ENCODE results near the gene ZFP42. TPM values are rescaled to one million over a fixed set of nuclear protein-coding genes. Genes with fewer than 3 reads are reported as not detected.

The ZFP42 gene
- total RNA-seq, 4 donors from 2014 or later: not detected

DNA sequence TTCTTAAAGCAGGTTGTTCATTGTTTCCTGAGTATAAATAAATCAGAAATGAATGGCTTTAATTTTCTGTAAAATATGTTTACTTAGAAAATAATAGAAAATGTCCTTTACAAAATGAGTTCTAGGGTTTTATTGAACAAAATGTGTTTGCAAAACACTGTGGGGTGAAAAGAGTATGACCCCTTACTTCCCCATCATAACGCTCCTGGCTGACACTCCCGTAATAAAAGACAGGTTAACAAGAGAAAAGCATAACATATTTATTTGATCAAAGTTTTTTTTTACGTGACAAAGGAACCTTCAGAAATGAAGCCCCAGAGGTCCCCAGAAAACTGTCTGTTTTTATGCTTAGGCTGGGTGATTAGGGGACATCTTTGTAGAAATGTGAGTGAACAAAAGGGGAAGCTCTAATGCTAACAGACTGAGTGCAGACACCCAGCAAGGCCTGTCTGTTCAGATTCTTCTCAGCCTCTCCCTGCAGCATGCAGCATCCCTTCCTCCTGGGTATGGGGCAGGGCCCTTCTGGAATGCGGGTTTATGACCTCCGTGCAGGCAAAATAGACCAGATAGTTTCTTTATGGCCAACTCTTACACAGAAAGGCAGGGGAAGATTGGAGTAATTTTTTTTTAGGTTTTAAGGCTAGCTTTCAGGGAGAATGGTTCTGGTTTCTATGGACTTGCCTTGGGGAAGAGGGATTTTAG, 26.1 kb downstream of the ZFP42 start:
- H3K27me3 ChIP-seq: no peaks in the 10 kb centered on the region
- H3K9me3 ChIP-seq: no peaks in the 10 kb centered on the region
- no peaks in the 10 kb centered on the region for H3K4me1 ChIP-seq
- TF ChIP-seq POLR2A (IDR thresholded peaks at IDR 0.05): no peak
- TF ChIP-seq, protein P1, sequence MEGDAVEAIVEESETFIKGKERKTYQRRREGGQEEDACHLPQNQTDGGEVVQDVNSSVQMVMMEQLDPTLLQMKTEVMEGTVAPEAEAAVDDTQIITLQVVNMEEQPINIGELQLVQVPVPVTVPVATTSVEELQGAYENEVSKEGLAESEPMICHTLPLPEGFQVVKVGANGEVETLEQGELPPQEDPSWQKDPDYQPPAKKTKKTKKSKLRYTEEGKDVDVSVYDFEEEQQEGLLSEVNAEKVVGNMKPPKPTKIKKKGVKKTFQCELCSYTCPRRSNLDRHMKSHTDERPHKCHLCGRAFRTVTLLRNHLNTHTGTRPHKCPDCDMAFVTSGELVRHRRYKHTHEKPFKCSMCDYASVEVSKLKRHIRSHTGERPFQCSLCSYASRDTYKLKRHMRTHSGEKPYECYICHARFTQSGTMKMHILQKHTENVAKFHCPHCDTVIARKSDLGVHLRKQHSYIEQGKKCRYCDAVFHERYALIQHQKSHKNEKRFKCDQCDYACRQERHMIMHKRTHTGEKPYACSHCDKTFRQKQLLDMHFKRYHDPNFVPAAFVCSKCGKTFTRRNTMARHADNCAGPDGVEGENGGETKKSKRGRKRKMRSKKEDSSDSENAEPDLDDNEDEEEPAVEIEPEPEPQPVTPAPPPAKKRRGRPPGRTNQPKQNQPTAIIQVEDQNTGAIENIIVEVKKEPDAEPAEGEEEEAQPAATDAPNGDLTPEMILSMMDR (IDR thresholded peaks at IDR 0.05): no peak
- 48 to 58% methylated on average over 5 of the region's 5 CpGs for WGBS, 2 donors
- intact Hi-C loops (cut with DNase I): no loop called here
- peak overlapping the region in 1 of 4 donors; percentile 18 for H3K27ac ChIP-seq
- no peaks in the 10 kb centered on the region for H3K36me3 ChIP-seq
- H3K4me3 ChIP-seq: no peak overlapping the region
- DNase-seq: no peak

DNA sequence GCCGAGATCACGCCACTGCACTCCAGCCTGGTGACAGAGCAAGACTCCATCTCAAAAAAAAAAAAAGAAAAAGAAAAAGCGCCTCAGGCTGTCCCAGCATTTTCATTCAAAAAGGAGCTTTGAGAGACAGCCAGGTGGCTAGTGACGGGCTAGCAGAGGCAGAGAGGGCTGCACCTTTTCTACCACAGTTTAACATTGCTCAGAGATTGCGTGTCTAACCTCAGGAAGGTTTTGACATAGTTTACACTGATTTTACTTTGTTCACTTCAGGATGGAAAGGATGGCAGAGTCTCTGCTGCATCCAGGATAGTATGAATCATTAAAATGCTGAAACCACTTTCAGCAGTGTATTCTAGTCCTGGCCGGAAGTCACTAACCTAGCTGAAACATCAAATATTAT, 28.1 kb downstream of the ZFP42 start:
- DNase-seq: no peak
- H3K27me3 ChIP-seq: no peaks in the 10 kb centered on the region
- no peaks in the 10 kb centered on the region for H3K9me3 ChIP-seq
- TF ChIP-seq, protein P1 (IDR thresholded peaks at IDR 0.05): no peak
- TF ChIP-seq POLR2A (IDR thresholded peaks at IDR 0.05): no peak
- 49 to 69% methylated on average over 6 of the region's 6 CpGs for WGBS, 2 donors
- H3K27ac ChIP-seq: no peak overlapping the region
- intact Hi-C loops (cut with DNase I): no loop called here
- H3K4me3 ChIP-seq: no peak overlapping the region
- no peaks in the 10 kb centered on the region for H3K4me1 ChIP-seq
- no peaks in the 10 kb centered on the region for H3K36me3 ChIP-seq

DNA sequence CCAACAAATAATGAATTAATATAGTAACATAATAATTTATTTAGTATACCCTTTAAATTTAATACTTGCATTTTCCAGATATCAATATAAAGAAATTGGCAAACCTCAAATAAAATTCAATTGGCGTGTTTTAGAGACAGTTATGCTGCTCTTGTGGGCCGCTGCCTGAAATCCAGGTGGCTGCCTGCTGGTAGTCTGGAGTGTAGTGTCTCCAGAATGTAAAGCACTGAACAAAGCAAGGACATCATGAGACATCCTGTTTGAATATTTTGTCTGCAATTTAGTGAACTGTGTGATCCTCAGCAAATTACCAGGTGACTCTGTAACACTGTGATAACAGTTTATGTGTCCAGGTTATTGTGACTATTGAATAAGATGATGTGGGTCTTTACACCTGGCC, 29.9 kb downstream of the ZFP42 start:
- intact Hi-C loops (cut with DNase I): no loop called here
- WGBS, 2 donors: 74 to 92% methylated on average over 2 of the region's 2 CpGs
- Histone ChIP-seq H3K9me3 (no peaks in the 10 kb centered on the region), H3K27me3 (no peaks in the 10 kb centered on the region), H3K36me3 (no peaks in the 10 kb centered on the region), H3K27ac (no peak overlapping the region), H3K4me1 (no peaks in the 10 kb centered on the region), H3K4me3 (no peak overlapping the region)
- TF ChIP-seq, protein P1 (IDR thresholded peaks at IDR 0.05): no peak
- no peak for TF ChIP-seq POLR2A (IDR thresholded peaks at IDR 0.05)
- DNase-seq: no peak

DNA sequence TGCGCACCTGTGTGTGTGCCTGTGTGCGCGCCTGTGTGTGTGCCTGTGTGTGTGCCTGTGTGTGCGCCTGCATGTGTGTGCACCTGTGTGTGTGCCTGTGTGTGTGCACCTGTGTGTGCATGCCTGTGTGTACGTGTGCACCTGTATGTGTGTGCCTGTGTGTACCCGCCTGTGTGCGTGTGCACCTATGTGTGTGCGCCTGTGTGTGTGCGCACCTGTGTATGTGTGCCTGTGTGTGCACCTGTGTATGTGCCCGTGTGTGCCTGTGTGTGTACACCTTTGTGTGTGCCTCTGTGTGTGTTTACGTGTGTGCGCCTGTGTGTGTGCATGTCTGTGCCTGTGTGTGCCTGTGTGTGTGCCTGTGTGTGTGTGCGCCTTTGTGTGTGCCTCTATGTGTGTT, 33.5 kb downstream of the ZFP42 start:
- no peak for DNase-seq
- H3K27ac ChIP-seq: no peak overlapping the region
- H3K27me3 ChIP-seq: no peaks in the 10 kb centered on the region
- no peaks in the 10 kb centered on the region for H3K36me3 ChIP-seq
- no peaks in the 10 kb centered on the region for H3K9me3 ChIP-seq
- TF ChIP-seq, protein P1 (IDR thresholded peaks at IDR 0.05): no peak
- TF ChIP-seq POLR2A (IDR thresholded peaks at IDR 0.05): no peak
- 92 to 99% methylated on average over 4 to 9 of the region's 13 CpGs for WGBS, 2 donors
- no peaks in the 10 kb centered on the region for H3K4me1 ChIP-seq
- no peak overlapping the region for H3K4me3 ChIP-seq
- intact Hi-C loops (cut with DNase I): no loop called here

DNA sequence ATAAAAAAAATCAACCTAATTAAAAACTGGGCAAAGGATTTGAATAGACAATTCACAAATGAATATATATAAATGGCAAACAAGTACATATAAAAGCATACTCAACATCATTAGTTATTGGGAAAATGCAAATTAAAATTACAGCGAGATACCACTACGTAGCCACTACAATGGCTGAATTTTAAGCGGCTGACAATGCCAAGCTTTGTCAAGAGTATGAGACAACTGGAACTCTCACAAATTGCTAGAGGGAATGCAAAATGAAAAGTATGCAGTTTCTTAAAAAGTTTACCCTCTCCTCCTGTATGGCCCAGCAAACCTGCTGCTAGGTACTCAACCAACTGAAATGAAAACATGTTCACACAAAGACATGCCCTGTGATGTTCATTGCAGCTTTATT, 34.8 kb downstream of the ZFP42 start:
- H3K4me3 ChIP-seq: no peak overlapping the region
- H3K4me1 ChIP-seq: no peaks in the 10 kb centered on the region
- intact Hi-C loops (cut with DNase I): no loop called here
- no peak overlapping the region for H3K27ac ChIP-seq
- no peak for DNase-seq
- H3K9me3 ChIP-seq: no peaks in the 10 kb centered on the region
- H3K36me3 ChIP-seq: no peaks in the 10 kb centered on the region
- 58 to 78% methylated on average over 3 of the region's 3 CpGs for WGBS, 2 donors
- no peaks in the 10 kb centered on the region for H3K27me3 ChIP-seq
- TF ChIP-seq, protein P1 (IDR thresholded peaks at IDR 0.05): no peak
- TF ChIP-seq POLR2A (IDR thresholded peaks at IDR 0.05): no peak

Data from esophagus squamous epithelium (tissue), 5 donors.